Measurements from ENCODE around the gene NAALADL1. TPM values are rescaled to one million over a fixed set of nuclear protein-coding genes. Genes with fewer than 3 reads are reported as not detected.

The NAALADL1 gene
- total and polyA plus RNA-seq, 7 donors: 0.98 to 4.8 (median 1.6) TPM

DNA sequence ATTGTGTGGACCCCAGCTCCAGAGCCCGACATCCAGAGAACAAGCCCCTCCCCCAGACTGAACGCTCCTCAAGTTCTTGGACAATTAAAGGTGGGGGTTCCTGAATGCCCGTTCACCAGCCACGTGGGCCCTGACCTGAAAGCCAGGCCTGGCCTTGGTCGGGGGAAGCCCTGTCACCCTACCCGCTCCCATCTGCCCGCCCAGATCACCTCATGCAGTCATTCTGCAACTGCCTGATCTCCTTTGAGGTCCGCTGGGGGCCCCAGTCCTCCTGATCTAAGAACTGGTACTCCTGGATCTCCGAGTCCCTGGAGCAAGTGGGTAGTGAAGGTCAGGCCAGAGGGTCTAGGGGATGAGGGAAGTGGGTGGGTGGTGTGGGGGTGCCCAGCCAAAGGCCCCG is 9.1 kb upstream of the NAALADL1 start:
- Histone ChIP-seq H3K4me3 (no peak overlapping the region), H3K9me3 (no peaks in the 10 kb centered on the region), H3K27ac (no peak overlapping the region), H3K4me1 (no peaks in the 10 kb centered on the region), H3K36me3 (ENCODE audit: insufficient read depth in 1 of 2, low read depth in 1 of 2) (no peaks in the 10 kb centered on the region), H3K27me3 (ENCODE audit: insufficient read depth in 3 of 3, low read length in 2 of 3) (no peaks in the 10 kb centered on the region)
- 73 to 80% (median 74%) methylated on average over 10 of the region's 10 CpGs for WGBS, 3 donors
- TF ChIP-seq, protein P1, sequence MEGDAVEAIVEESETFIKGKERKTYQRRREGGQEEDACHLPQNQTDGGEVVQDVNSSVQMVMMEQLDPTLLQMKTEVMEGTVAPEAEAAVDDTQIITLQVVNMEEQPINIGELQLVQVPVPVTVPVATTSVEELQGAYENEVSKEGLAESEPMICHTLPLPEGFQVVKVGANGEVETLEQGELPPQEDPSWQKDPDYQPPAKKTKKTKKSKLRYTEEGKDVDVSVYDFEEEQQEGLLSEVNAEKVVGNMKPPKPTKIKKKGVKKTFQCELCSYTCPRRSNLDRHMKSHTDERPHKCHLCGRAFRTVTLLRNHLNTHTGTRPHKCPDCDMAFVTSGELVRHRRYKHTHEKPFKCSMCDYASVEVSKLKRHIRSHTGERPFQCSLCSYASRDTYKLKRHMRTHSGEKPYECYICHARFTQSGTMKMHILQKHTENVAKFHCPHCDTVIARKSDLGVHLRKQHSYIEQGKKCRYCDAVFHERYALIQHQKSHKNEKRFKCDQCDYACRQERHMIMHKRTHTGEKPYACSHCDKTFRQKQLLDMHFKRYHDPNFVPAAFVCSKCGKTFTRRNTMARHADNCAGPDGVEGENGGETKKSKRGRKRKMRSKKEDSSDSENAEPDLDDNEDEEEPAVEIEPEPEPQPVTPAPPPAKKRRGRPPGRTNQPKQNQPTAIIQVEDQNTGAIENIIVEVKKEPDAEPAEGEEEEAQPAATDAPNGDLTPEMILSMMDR (IDR thresholded peaks at IDR 0.05): no peak
- ATAC-seq: no peak
- DNase-seq: no peak
- intact Hi-C loops (cut with DNase I): no loop called here

GRCh38 chr11:65066805-65067291 is 8.5 kb upstream of the NAALADL1 start:
- Histone ChIP-seq H3K4me1 (no peaks in the 10 kb centered on the region), H3K4me3 (no peak overlapping the region), H3K27ac (no peak overlapping the region), H3K9me3 (no peaks in the 10 kb centered on the region), H3K36me3 (ENCODE audit: insufficient read depth in 1 of 2, low read depth in 1 of 2) (no peaks in the 10 kb centered on the region), H3K27me3 (ENCODE audit: insufficient read depth in 3 of 3, low read length in 2 of 3) (no peaks in the 10 kb centered on the region)
- WGBS, 3 donors: 49 to 66% (median 61%) methylated on average over 4 of the region's 4 CpGs
- ATAC-seq (no peak), DNase-seq (no peak)
- TF ChIP-seq, protein P1 (IDR thresholded peaks at IDR 0.05): no peak
- intact Hi-C loops (cut with DNase I): no loop called here

DNA sequence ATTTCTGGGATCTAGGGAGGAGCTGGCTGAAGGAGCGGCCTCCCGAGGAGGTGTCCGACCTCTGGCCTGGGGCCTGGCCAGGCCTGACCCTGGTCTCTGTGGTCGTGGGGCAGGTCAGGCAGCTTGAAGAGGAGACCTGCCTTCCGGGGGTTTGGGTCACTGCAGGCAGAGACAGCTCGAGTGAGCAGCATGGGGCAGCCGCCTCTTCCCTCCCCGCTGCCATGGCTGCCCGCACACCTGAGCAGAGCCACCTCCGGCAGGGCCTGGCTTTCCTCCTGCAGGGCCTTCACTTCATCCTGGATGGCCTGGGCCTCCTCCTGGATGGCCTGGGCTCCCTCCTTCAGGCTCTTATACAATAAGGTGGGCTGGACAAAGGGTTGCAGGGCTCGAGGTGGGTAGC is 8.0 kb upstream of the NAALADL1 start:
- Histone ChIP-seq H3K4me3 (no peak overlapping the region), H3K27ac (no peak overlapping the region), H3K4me1 (no peaks in the 10 kb centered on the region), H3K27me3 (ENCODE audit: insufficient read depth in 3 of 3, low read length in 2 of 3) (no peaks in the 10 kb centered on the region), H3K36me3 (ENCODE audit: insufficient read depth in 1 of 2, low read depth in 1 of 2) (no peaks in the 10 kb centered on the region), H3K9me3 (no peaks in the 10 kb centered on the region)
- 71 to 75% (median 75%) methylated on average over 10 to 11 of the region's 11 CpGs for WGBS, 3 donors
- ATAC-seq (peak in 1 of 4 donors; percentile 30), DNase-seq (no peak)
- TF ChIP-seq, protein P1 (IDR thresholded peaks at IDR 0.05): no peak
- intact Hi-C loops (cut with DNase I): no loop called here

DNA sequence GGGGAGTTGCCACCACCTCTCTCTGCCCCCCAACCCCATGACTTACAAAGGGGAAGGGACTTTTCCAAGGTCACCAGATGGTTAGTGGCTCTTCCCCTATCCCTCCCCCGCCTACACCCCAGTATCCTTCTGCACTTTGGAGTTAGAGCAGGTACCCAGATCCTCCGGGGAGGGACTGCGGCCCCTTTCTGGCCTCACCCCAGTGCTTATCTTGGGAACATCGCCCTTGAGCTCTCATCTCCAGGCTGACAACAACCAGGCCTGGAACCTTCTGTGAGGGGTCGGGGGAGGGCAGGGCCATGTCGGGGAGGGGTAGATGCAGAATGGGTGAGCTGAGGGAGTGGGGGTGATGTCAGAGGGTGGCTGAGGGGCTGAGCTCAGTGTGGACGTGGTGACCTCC is 7.5 kb upstream of the NAALADL1 start:
- intact Hi-C loops (cut with DNase I): no loop called here
- Histone ChIP-seq H3K36me3 (ENCODE audit: insufficient read depth in 1 of 2, low read depth in 1 of 2) (no peaks in the 10 kb centered on the region), H3K4me1 (no peaks in the 10 kb centered on the region), H3K9me3 (no peaks in the 10 kb centered on the region), H3K27ac (no peak overlapping the region), H3K4me3 (no peak overlapping the region), H3K27me3 (ENCODE audit: insufficient read depth in 3 of 3, low read length in 2 of 3) (no peaks in the 10 kb centered on the region)
- TF ChIP-seq, protein P1 (IDR thresholded peaks at IDR 0.05): no peak
- DNase-seq (no peak), ATAC-seq (no peak)
- WGBS, 3 donors: 80 to 88% (median 83%) methylated on average over 7 of the region's 7 CpGs

DNA sequence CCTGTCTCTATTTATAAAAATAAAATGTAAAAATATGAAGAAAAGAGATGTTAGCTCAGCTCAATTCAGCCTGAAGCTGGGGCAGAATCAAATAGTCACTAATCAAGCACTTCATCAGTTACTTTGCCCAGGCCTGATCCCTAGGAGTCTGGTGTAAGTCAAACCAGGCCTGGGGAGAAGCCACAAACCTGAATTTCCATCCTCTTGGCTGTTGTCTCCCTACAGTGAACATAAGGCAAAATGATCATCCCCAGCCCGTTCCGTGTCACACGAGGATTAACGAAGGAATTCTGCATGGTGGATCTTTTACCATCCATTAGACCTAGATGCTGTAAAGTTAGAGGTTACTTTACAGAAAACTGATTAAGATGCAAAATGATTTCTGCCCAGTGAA is 6.5 kb upstream of the NAALADL1 start:
- 56 to 58% (median 57%) methylated on average over 4 of the region's 4 CpGs for WGBS, 3 donors
- H3K4me3 ChIP-seq: no peak overlapping the region
- H3K9me3 ChIP-seq: no peaks in the 10 kb centered on the region
- intact Hi-C loops (cut with DNase I): no loop called here
- H3K27me3 ChIP-seq (ENCODE audit: insufficient read depth in 3 of 3, low read length in 2 of 3): no peaks in the 10 kb centered on the region
- TF ChIP-seq, protein P1 (IDR thresholded peaks at IDR 0.05): no peak
- ATAC-seq (no peak), DNase-seq (no peak)
- H3K4me1 ChIP-seq: no peaks in the 10 kb centered on the region
- no peak overlapping the region for H3K27ac ChIP-seq
- H3K36me3 ChIP-seq (ENCODE audit: insufficient read depth in 1 of 2, low read depth in 1 of 2): no peaks in the 10 kb centered on the region
